Adrenal gland (tissue), 12 donors: ENCODE results near the gene ACER1. TPM values are rescaled to one million over a fixed set of nuclear protein-coding genes. Genes with fewer than 3 reads are reported as not detected.

Source experiments
- DNase-seq, 7 donors: peaks; one replicate each; pipeline ENCODE4 v3.0.0-alpha.2; 2019 to 2020
- H3K27ac ChIP-seq, 5 donors: fragments of 200-600 bp; sonication (generic) in 4 of 5; 1 replicate in 3 of 5; 2 replicates in 2 of 5; pipeline versions ENCODE4 v1.5.1 to v1.8.0; 2016 to 2020; ENCODE audit warnings: mild to moderate bottlenecking in 1 of 5
- H3K27me3 ChIP-seq: fragments of 200-600 bp; 2 replicates; pipeline ENCODE4 v1.8.0; 2021
- H3K36me3 ChIP-seq, 2 donors: fragments of 200-600 bp; replicated peaks in 1 of 2; 1 replicate in 1 of 2; 2 replicates in 1 of 2; pipeline versions ENCODE4 v1.5.1 to v1.8.0; 2018 to 2022
- H3K4me1 ChIP-seq, 2 donors: fragments of 200-600 bp; replicated peaks in 1 of 2; 1 replicate in 1 of 2; 2 replicates in 1 of 2; pipeline versions ENCODE4 v1.5.1 to v1.8.0; 2018 to 2021
- H3K4me3 ChIP-seq, 4 donors: fragments of 200-600 bp; sonication (generic) in 3 of 4; one replicate each; pipeline ENCODE4 v1.5.1; 2016 to 2018
- H3K9me3 ChIP-seq, 3 donors: fragments of 200-600 bp; sonication (generic) in 1 of 3; replicated peaks in 1 of 3; 1 replicate in 2 of 3; 2 replicates in 1 of 3; pipeline versions ENCODE4 v1.5.1 to v1.8.0; 2016 to 2021
- POLR2A ChIP-seq, 2 donors: fragments of 450-650 bp; IDR thresholded peaks; one replicate each; pipeline ENCODE4 v1.6.1; 2017; ENCODE audit warnings: antibody characterized with exemption in 2 of 2, mild to moderate bottlenecking in 2 of 2, moderate library complexity in 1 of 2
- WGBS, 4 donors: extraction: QIAGEN DNeasy Blood & Tissue Kit in 2 of 4; methylation state at CpG; one replicate each; pipeline versions ENCODE4 v1.1.5 to v1.1.7; 2013 to 2017; 5-methylcytosine and 5-hydroxymethylcytosine counted together
- intact Hi-C, 2 donors: fragments of 100-400 bp; cut with DNase I; formaldehyde crosslinking; loops; one replicate each; pipeline versions ENCODE4 v1.14.1 to v1.15.0; 2022 to 2023
- polyA plus RNA-seq, 3 donors: library from polyadenylated mRNA; stranded (reverse); fragments of 200-250 nt in 2 of 3; fragments of 350-450 nt in 1 of 3; fragmentation: Illumina TruSeq in 1 of 3; extraction: RNeasy Lipid Tissue Mini Kit (QIAGEN cat#74804) in 1 of 3; gene quantifications; one replicate each; pipeline ENCODE4 v1.2.3, GENCODE V29; 2013 to 2014
- total RNA-seq, 9 donors: library from RNA; depleted of rRNA in 4 of 9; stranded (reverse); fragments of >200 nt in 4 of 9; fragments of 120-200 nt in 1 of 9; fragmentation: NEBNext Ultra II Directional in 1 of 9; extraction: Animal tissue kit (Norgen Biotek cat#: 25700) in 1 of 9; gene quantifications; one replicate each; pipeline versions ENCODE4 v1.1.0 to v1.2.4, GENCODE V29; 2013 to 2023
- TF ChIP-seq, protein P1 (sequence below), 6 experiments: fragments of 450-650 bp in 4 of 6; fragments of 200-600 bp in 2 of 6; sonication (generic) in 1 of 6; IDR thresholded peaks; 1 replicate in 5 of 6; 2 replicates in 1 of 6; pipeline versions ENCODE4 v1.5.1 to v1.8.0; 2016 to 2021; ENCODE audit warnings: antibody characterized with exemption in 6 of 6, mild to moderate bottlenecking in 2 of 6, moderate library complexity in 1 of 6
- donor health status: healthy with polysubstance abuse.
- donor health status: Bipolar disorder and iron deficiency.
- donor health status: DM: yes; HTN: yes; CAD: no.
- donor health status: DM: no; HTN: no; CAD: no.
- donor health status: DM: no; HTN: no; CAD: no.
- donor health status: DM: yes; HTN: yes; CAD: no.

ACER1 gene
- total and polyA plus RNA-seq, 12 donors = 0.11 to 0.16 TPM; not detected in 10

DNA sequence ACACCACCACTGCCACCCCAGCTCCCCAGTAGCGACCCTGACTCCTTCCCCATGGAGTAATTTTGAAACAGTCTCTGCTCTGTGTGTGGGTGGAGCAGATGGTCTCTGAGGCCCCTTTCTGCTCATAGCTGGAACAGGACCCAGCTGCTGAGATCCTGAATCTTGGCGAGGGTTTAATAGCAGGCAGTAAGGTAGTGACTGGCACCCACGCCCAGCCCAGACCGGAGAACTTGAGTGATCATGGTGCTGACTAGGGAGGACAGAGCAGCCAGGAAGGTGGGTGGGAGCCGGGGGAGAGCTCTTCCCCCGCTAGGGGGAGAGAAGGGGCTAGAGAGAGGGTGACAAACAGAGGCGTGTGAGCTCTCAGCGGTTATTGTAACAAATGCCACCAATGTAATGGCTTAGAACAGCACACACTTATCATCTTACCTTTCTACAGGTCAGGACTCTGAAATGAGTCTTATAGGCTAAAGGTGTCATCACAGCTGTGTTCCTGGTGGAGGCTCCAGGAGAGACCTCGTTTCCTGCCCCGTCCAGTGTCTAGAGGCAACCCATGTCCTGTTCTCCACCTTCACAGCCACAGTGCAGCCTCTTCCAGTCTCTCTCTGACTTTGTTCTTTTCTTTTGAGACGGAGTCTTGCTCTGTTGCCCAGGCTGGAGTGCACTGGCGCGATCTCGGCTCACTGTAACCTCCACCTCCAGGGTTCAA lies 7.2 kb upstream of the ACER1 start:
- DNase-seq = no peak
- Histone ChIP-seq H3K4me3 (no peak overlapping the region), H3K27me3 (no peaks in the 10 kb centered on the region), H3K9me3 (no peaks in the 10 kb centered on the region), H3K27ac (no peak overlapping the region), H3K4me1 (no peaks in the 10 kb centered on the region), H3K36me3 (no peaks in the 10 kb centered on the region)
- 67 to 78% (median 74%) methylated on average over 14 of the region's 14 CpGs for WGBS, 4 donors
- TF ChIP-seq, protein P1, sequence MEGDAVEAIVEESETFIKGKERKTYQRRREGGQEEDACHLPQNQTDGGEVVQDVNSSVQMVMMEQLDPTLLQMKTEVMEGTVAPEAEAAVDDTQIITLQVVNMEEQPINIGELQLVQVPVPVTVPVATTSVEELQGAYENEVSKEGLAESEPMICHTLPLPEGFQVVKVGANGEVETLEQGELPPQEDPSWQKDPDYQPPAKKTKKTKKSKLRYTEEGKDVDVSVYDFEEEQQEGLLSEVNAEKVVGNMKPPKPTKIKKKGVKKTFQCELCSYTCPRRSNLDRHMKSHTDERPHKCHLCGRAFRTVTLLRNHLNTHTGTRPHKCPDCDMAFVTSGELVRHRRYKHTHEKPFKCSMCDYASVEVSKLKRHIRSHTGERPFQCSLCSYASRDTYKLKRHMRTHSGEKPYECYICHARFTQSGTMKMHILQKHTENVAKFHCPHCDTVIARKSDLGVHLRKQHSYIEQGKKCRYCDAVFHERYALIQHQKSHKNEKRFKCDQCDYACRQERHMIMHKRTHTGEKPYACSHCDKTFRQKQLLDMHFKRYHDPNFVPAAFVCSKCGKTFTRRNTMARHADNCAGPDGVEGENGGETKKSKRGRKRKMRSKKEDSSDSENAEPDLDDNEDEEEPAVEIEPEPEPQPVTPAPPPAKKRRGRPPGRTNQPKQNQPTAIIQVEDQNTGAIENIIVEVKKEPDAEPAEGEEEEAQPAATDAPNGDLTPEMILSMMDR (IDR thresholded peaks at IDR 0.05) = no peak
- no peak for TF ChIP-seq POLR2A (IDR thresholded peaks at IDR 0.05)
- intact Hi-C loops = no loop called here

GRCh38 chr19:6334490-6335285 lies 1.3 kb upstream of the ACER1 start:
- no peak for DNase-seq
- H3K36me3 ChIP-seq = no peaks in the 10 kb centered on the region
- 79 to 85% (median 84%) methylated on average over 6 of the region's 6 CpGs for WGBS, 4 donors
- TF ChIP-seq, protein P1 (IDR thresholded peaks at IDR 0.05) = no peak
- no peak for TF ChIP-seq POLR2A (IDR thresholded peaks at IDR 0.05)
- no peak overlapping the region for H3K27ac ChIP-seq
- H3K9me3 ChIP-seq = no peaks in the 10 kb centered on the region
- no peaks in the 10 kb centered on the region for H3K27me3 ChIP-seq
- intact Hi-C loops = no loop called here
- no peak overlapping the region for H3K4me3 ChIP-seq
- H3K4me1 ChIP-seq = no peaks in the 10 kb centered on the region

GRCh38 chr19:6326815-6327214 lies 6.6 kb downstream of the ACER1 start:
- H3K36me3 ChIP-seq = no peaks in the 10 kb centered on the region
- H3K4me1 ChIP-seq = no peaks in the 10 kb centered on the region
- no peaks in the 10 kb centered on the region for H3K9me3 ChIP-seq
- H3K27me3 ChIP-seq = no peaks in the 10 kb centered on the region
- no peak for TF ChIP-seq POLR2A (IDR thresholded peaks at IDR 0.05)
- TF ChIP-seq, protein P1 (IDR thresholded peaks at IDR 0.05) = no peak
- 82 to 91% (median 83%) methylated on average over 5 of the region's 5 CpGs for WGBS, 4 donors
- H3K4me3 ChIP-seq = no peak overlapping the region
- no peak overlapping the region for H3K27ac ChIP-seq
- intact Hi-C loops = no loop called here
- no peak for DNase-seq

- peaks cover 6% of the 10 kb centered on the region for H3K27me3 ChIP-seq
- no peaks in the 10 kb centered on the region for H3K9me3 ChIP-seq
- no peak overlapping the region for H3K27ac ChIP-seq
- H3K4me1 ChIP-seq = no peaks in the 10 kb centered on the region
- 53 to 74% (median 69%) methylated on average over 4 of the region's 4 CpGs for WGBS, 4 donors
- no peak for DNase-seq
- TF ChIP-seq, protein P1 (IDR thresholded peaks at IDR 0.05) = no peak
- no peak for TF ChIP-seq POLR2A (IDR thresholded peaks at IDR 0.05)
- no peak overlapping the region for H3K4me3 ChIP-seq
- H3K36me3 ChIP-seq = no peaks in the 10 kb centered on the region
- intact Hi-C loops = no loop called here
These were observed 7.8 kb downstream of the ACER1 start for GRCh38 chr19:6325614-6326013.
